ENCODE results near the gene ZNF804B.

ZNF804B gene

DNA sequence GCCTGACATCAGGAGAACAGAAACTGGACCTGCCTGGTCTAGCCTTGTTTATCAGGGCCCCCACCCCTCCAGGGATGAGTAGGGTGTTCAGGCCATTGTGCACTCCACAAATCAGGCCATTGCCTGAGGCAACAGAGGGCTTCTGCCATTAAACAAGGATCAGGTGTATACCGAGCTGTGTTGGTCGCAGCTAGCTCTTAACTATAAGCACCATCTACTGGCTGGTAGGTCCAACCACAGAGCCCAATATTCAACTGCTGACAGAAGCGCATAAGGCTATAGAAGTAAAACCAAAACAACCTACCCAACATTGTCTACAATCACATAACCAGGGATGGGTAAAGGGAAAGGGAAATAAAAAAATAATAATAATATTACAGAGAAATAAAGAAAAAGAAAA, 487.7 kb downstream of the ZNF804B start:
- H3K4me2 ChIP-seq (ENCODE audit: low read length) = no peak overlapping the region
- H3K4me3 ChIP-seq (ENCODE audit: low read length) = no peak overlapping the region
- no peak for TF ChIP-seq EZH2phosphoT487 (IDR thresholded peaks at IDR 0.05; ENCODE audit: low read depth)
- TF ChIP-seq, protein P1, sequence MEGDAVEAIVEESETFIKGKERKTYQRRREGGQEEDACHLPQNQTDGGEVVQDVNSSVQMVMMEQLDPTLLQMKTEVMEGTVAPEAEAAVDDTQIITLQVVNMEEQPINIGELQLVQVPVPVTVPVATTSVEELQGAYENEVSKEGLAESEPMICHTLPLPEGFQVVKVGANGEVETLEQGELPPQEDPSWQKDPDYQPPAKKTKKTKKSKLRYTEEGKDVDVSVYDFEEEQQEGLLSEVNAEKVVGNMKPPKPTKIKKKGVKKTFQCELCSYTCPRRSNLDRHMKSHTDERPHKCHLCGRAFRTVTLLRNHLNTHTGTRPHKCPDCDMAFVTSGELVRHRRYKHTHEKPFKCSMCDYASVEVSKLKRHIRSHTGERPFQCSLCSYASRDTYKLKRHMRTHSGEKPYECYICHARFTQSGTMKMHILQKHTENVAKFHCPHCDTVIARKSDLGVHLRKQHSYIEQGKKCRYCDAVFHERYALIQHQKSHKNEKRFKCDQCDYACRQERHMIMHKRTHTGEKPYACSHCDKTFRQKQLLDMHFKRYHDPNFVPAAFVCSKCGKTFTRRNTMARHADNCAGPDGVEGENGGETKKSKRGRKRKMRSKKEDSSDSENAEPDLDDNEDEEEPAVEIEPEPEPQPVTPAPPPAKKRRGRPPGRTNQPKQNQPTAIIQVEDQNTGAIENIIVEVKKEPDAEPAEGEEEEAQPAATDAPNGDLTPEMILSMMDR (IDR thresholded peaks at IDR 0.05; ENCODE audit: low read depth, low read length) = no peak
- no peaks in the 10 kb centered on the region for H3K36me3 ChIP-seq (replicated peaks; ENCODE audit: low read depth, low read length)
- no peaks in the 10 kb centered on the region for H3K79me2 ChIP-seq (ENCODE audit: low read length)
- no peaks in the 10 kb centered on the region for H3K27me3 ChIP-seq (ENCODE audit: low read depth, low read length)
- no peaks in the 10 kb centered on the region for H4K20me1 ChIP-seq (ENCODE audit: insufficient read depth, low read length)
- H3K4me1 ChIP-seq (ENCODE audit: low read length) = no peaks in the 10 kb centered on the region
- H3K27ac ChIP-seq (ENCODE audit: low read length) = no peak overlapping the region
- H3K9me3 ChIP-seq (ENCODE audit: insufficient read depth, low read length) = no peaks in the 10 kb centered on the region
- H3K9ac ChIP-seq (ENCODE audit: low read length) = no peak overlapping the region
- H2AFZ ChIP-seq (ENCODE audit: low read depth, low read length) = no peak overlapping the region

DNA sequence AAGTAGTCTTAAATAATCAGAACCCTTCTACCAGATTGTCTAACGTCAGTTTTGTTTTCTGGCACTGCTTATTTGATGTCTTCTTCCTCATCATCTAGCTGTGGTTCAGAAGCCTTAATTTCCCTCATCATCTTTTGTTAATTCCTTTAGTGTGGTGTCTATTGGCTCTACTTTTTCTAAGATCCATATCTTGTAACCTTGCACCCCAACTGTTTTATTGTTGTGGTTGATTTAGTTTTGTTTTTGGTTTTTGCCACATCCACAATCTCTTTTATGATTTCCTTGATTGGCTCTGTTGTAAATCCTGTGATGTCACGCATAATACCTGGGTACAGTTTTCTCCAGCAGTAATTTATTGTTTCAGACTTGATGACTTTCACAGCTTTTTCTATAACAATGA, 499.6 kb downstream of the ZNF804B start:
- peaks cover 17% of the 10 kb centered on the region for H3K4me1 ChIP-seq (ENCODE audit: low read length)
- no peak overlapping the region for H2AFZ ChIP-seq (ENCODE audit: low read depth, low read length)
- H3K27me3 ChIP-seq (ENCODE audit: low read depth, low read length) = peaks cover 6% of the 10 kb centered on the region; the same call in 1 of the 2 replicates
- H3K79me2 ChIP-seq (ENCODE audit: low read length) = no peaks in the 10 kb centered on the region
- no peaks in the 10 kb centered on the region for H3K9me3 ChIP-seq (ENCODE audit: insufficient read depth, low read length)
- TF ChIP-seq, protein P1 (IDR thresholded peaks at IDR 0.05; ENCODE audit: low read depth, low read length) = no peak
- no peak for TF ChIP-seq EZH2phosphoT487 (IDR thresholded peaks at IDR 0.05; ENCODE audit: low read depth)
- no peaks in the 10 kb centered on the region for H4K20me1 ChIP-seq (ENCODE audit: insufficient read depth, low read length)
- no peak overlapping the region for H3K9ac ChIP-seq (ENCODE audit: low read length)
- H3K4me2 ChIP-seq (ENCODE audit: low read length) = no peak overlapping the region
- H3K27ac ChIP-seq (ENCODE audit: low read length) = no peak overlapping the region
- no peaks in the 10 kb centered on the region for H3K36me3 ChIP-seq (replicated peaks; ENCODE audit: low read depth, low read length)
- H3K4me3 ChIP-seq (ENCODE audit: low read length) = no peak overlapping the region

DNA sequence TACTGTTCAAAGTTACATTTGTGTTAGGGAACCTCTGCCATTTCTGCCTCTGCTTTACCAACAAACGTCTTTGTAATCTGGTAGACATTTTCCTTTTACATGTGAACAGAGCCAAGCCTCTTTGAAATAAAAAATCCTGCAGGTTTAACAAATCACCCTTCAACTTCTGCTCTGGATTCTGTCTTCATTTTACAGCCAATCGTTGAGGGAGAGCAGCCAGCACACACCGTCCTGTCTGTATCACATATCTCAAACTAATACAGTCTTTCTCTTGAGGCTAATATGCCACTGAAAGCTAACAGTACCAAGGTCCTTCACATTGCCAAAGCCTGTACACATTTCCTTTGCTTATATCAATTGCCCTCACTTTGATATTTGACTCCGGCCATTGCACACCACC, 504.6 kb downstream of the ZNF804B start:
- no peak overlapping the region for H3K9ac ChIP-seq (ENCODE audit: low read length)
- H3K36me3 ChIP-seq (replicated peaks; ENCODE audit: low read depth, low read length) = no peaks in the 10 kb centered on the region
- H3K9me3 ChIP-seq (ENCODE audit: insufficient read depth, low read length) = no peaks in the 10 kb centered on the region
- H3K4me1 ChIP-seq (ENCODE audit: low read length) = peaks cover 22% of the 10 kb centered on the region
- no peak overlapping the region for H3K4me2 ChIP-seq (ENCODE audit: low read length)
- no peaks in the 10 kb centered on the region for H4K20me1 ChIP-seq (ENCODE audit: insufficient read depth, low read length)
- H3K27me3 ChIP-seq (ENCODE audit: low read depth, low read length) = peaks cover 8% of the 10 kb centered on the region; the same call in 1 of the 2 replicates
- H2AFZ ChIP-seq (ENCODE audit: low read depth, low read length) = no peak overlapping the region
- no peaks in the 10 kb centered on the region for H3K79me2 ChIP-seq (ENCODE audit: low read length)
- no peak for TF ChIP-seq EZH2phosphoT487 (IDR thresholded peaks at IDR 0.05; ENCODE audit: low read depth)
- TF ChIP-seq, protein P1 (IDR thresholded peaks at IDR 0.05; ENCODE audit: low read depth, low read length) = no peak
- H3K4me3 ChIP-seq (ENCODE audit: low read length) = no peak overlapping the region
- no peak overlapping the region for H3K27ac ChIP-seq (ENCODE audit: low read length)

DNA sequence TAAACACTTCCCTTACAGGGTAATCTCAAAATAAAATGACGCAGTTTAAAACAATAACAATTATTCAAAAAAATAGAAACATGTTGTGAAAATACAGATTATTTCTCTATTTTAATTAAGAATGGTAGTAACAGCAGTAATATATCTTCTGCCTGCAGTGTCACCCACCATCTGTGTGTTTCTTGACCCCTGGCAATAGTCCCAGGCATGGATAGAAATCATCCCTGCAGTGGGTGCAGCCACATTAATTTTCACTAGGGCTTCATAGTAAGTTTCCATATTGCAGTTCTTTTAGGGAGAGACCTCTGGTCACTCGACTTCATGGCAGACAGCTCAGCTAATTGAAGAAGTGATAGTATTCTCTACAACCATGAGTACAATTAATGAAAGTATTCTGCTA, 506.1 kb downstream of the ZNF804B start:
- Histone ChIP-seq H4K20me1 (ENCODE audit: insufficient read depth, low read length) (no peaks in the 10 kb centered on the region), H3K9me3 (ENCODE audit: insufficient read depth, low read length) (no peaks in the 10 kb centered on the region), H3K4me3 (ENCODE audit: low read length) (no peak overlapping the region), H3K79me2 (ENCODE audit: low read length) (no peaks in the 10 kb centered on the region), H3K36me3 (replicated peaks; ENCODE audit: low read depth, low read length) (no peaks in the 10 kb centered on the region), H3K4me2 (ENCODE audit: low read length) (no peak overlapping the region), H3K27ac (ENCODE audit: low read length) (no peak overlapping the region), H3K9ac (ENCODE audit: low read length) (no peak overlapping the region), H3K27me3 (ENCODE audit: low read depth, low read length) (peaks cover 8% of the 10 kb centered on the region; the same call in 1 of the 2 replicates), H3K4me1 (ENCODE audit: low read length) (peaks cover 22% of the 10 kb centered on the region), H2AFZ (ENCODE audit: low read depth, low read length) (no peak overlapping the region)
- no peak for TF ChIP-seq EZH2phosphoT487 (IDR thresholded peaks at IDR 0.05; ENCODE audit: low read depth)
- TF ChIP-seq, protein P1 (IDR thresholded peaks at IDR 0.05; ENCODE audit: low read depth, low read length) = no peak

Measured in OCI-LY3 (cell line).